Adrenal gland (tissue), 12 donors: ENCODE measurements around the gene SPATA2L. TPM values are rescaled to one million over a fixed set of nuclear protein-coding genes. Genes with fewer than 3 reads are reported as not detected.

Source experiments
- DNase-seq, 7 donors: peaks; one replicate each; pipeline ENCODE4 v3.0.0-alpha.2; 2019 to 2020
- H3K27ac ChIP-seq, 5 donors: fragments of 200-600 bp; sonication (generic) in 4 of 5; 1 replicate in 3 of 5; 2 replicates in 2 of 5; pipeline versions ENCODE4 v1.5.1 to v1.8.0; 2016 to 2020; ENCODE audit warnings: mild to moderate bottlenecking in 1 of 5
- H3K27me3 ChIP-seq: fragments of 200-600 bp; 2 replicates; pipeline ENCODE4 v1.8.0; 2021
- H3K36me3 ChIP-seq, 2 donors: fragments of 200-600 bp; replicated peaks in 1 of 2; 1 replicate in 1 of 2; 2 replicates in 1 of 2; pipeline versions ENCODE4 v1.5.1 to v1.8.0; 2018 to 2022
- H3K4me1 ChIP-seq, 2 donors: fragments of 200-600 bp; replicated peaks in 1 of 2; 1 replicate in 1 of 2; 2 replicates in 1 of 2; pipeline versions ENCODE4 v1.5.1 to v1.8.0; 2018 to 2021
- H3K4me3 ChIP-seq, 4 donors: fragments of 200-600 bp; sonication (generic) in 3 of 4; one replicate each; pipeline ENCODE4 v1.5.1; 2016 to 2018
- H3K9me3 ChIP-seq, 3 donors: fragments of 200-600 bp; sonication (generic) in 1 of 3; replicated peaks in 1 of 3; 1 replicate in 2 of 3; 2 replicates in 1 of 3; pipeline versions ENCODE4 v1.5.1 to v1.8.0; 2016 to 2021
- POLR2A ChIP-seq, 2 donors: fragments of 450-650 bp; IDR thresholded peaks; one replicate each; pipeline ENCODE4 v1.6.1; 2017; ENCODE audit warnings: antibody characterized with exemption in 2 of 2, mild to moderate bottlenecking in 2 of 2, moderate library complexity in 1 of 2
- WGBS, 4 donors: extraction: QIAGEN DNeasy Blood & Tissue Kit in 2 of 4; methylation state at CpG; one replicate each; pipeline versions ENCODE4 v1.1.5 to v1.1.7; 2013 to 2017; 5-methylcytosine and 5-hydroxymethylcytosine counted together
- intact Hi-C, 2 donors: fragments of 100-400 bp; cut with DNase I; formaldehyde crosslinking; loops; one replicate each; pipeline versions ENCODE4 v1.14.1 to v1.15.0; 2022 to 2023
- polyA plus RNA-seq, 3 donors: library from polyadenylated mRNA; stranded (reverse); fragments of 200-250 nt in 2 of 3; fragments of 350-450 nt in 1 of 3; fragmentation: Illumina TruSeq in 1 of 3; extraction: RNeasy Lipid Tissue Mini Kit (QIAGEN cat#74804) in 1 of 3; gene quantifications; one replicate each; pipeline ENCODE4 v1.2.3, GENCODE V29; 2013 to 2014
- total RNA-seq, 9 donors: library from RNA; depleted of rRNA in 4 of 9; stranded (reverse); fragments of >200 nt in 4 of 9; fragments of 120-200 nt in 1 of 9; fragmentation: NEBNext Ultra II Directional in 1 of 9; extraction: Animal tissue kit (Norgen Biotek cat#: 25700) in 1 of 9; gene quantifications; one replicate each; pipeline versions ENCODE4 v1.1.0 to v1.2.4, GENCODE V29; 2013 to 2023
- TF ChIP-seq, protein P1 (sequence below), 6 experiments: fragments of 450-650 bp in 4 of 6; fragments of 200-600 bp in 2 of 6; sonication (generic) in 1 of 6; IDR thresholded peaks; 1 replicate in 5 of 6; 2 replicates in 1 of 6; pipeline versions ENCODE4 v1.5.1 to v1.8.0; 2016 to 2021; ENCODE audit warnings: antibody characterized with exemption in 6 of 6, mild to moderate bottlenecking in 2 of 6, moderate library complexity in 1 of 6
- donor health status: healthy with polysubstance abuse.
- donor health status: Bipolar disorder and iron deficiency.
- donor health status: DM: yes; HTN: yes; CAD: no.
- donor health status: DM: no; HTN: no; CAD: no.
- donor health status: DM: no; HTN: no; CAD: no.
- donor health status: DM: yes; HTN: yes; CAD: no.

SPATA2L gene
- total and polyA plus RNA-seq, 12 donors, result 0.20 to 29.4 (median 11.2) TPM

DNA sequence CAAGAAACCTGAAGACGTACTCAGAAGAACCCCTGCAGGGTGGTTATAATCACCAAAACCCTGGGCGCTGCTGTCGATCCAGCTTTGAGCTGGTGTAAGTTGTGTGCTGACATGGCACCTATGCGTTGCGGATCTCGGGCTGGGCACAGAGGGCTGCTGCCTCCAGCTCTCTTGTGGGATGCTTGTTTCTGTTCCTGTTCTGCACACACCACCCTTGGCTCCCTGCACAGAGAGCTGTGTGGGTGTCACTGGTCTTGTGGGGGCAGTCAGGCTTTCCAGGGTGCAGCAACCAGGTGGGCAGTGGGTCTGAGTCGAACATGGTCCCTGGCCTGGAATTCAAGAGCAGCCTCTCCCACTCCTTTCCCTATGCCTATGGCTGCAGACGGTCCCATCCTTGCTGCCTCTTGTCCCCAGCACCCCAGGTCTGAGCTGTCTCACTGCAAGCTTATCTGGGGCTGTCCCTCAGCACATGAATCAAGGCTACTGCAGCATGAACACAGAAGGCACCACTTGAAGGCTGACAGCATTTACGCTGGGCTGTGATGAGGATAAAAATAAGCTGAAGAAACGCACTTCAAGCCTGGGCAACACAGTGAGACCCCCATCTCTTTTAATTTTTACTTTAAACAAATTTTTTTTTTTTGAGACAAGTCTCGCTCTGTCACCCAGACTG, 40.0 kb upstream of the SPATA2L start:
- Histone ChIP-seq H3K36me3 (peaks cover 0 to 39% of the 10 kb centered on the region in 2 donors), H3K27ac (no peak overlapping the region), H3K27me3 (no peaks in the 10 kb centered on the region), H3K4me1 (no peaks in the 10 kb centered on the region), H3K9me3 (no peaks in the 10 kb centered on the region), H3K4me3 (no peak overlapping the region)
- WGBS, 4 donors, result 78 to 85% (median 80%) methylated on average over 9 to 11 of the region's 11 CpGs
- peak in 1 of 7 donors; percentile 26 for DNase-seq
- TF ChIP-seq, protein P1, sequence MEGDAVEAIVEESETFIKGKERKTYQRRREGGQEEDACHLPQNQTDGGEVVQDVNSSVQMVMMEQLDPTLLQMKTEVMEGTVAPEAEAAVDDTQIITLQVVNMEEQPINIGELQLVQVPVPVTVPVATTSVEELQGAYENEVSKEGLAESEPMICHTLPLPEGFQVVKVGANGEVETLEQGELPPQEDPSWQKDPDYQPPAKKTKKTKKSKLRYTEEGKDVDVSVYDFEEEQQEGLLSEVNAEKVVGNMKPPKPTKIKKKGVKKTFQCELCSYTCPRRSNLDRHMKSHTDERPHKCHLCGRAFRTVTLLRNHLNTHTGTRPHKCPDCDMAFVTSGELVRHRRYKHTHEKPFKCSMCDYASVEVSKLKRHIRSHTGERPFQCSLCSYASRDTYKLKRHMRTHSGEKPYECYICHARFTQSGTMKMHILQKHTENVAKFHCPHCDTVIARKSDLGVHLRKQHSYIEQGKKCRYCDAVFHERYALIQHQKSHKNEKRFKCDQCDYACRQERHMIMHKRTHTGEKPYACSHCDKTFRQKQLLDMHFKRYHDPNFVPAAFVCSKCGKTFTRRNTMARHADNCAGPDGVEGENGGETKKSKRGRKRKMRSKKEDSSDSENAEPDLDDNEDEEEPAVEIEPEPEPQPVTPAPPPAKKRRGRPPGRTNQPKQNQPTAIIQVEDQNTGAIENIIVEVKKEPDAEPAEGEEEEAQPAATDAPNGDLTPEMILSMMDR (IDR thresholded peaks at IDR 0.05), result no peak
- TF ChIP-seq POLR2A (IDR thresholded peaks at IDR 0.05), result no peak
- intact Hi-C loops, result loop anchor here in 1 of 2 donors (10.0 kb wide), 1 partner anchor 123 kb away; no protein-coding TSS in a partner anchor

- WGBS, 4 donors, result 83 to 93% (median 87%) methylated on average over 4 to 9 of the region's 9 CpGs
- Histone ChIP-seq H3K27me3 (no peaks in the 10 kb centered on the region), H3K27ac (no peak overlapping the region), H3K36me3 (peaks cover 0 to 60% of the 10 kb centered on the region in 2 donors), H3K4me1 (no peaks in the 10 kb centered on the region), H3K4me3 (no peak overlapping the region), H3K9me3 (no peaks in the 10 kb centered on the region)
- DNase-seq, result no peak
- intact Hi-C loops, result no loop called here
- TF ChIP-seq, protein P1 (IDR thresholded peaks at IDR 0.05), result no peak
- TF ChIP-seq POLR2A (IDR thresholded peaks at IDR 0.05), result no peak
Observed at GRCh38 chr16:89739383-89739782, 37.9 kb upstream of the SPATA2L start.

DNA sequence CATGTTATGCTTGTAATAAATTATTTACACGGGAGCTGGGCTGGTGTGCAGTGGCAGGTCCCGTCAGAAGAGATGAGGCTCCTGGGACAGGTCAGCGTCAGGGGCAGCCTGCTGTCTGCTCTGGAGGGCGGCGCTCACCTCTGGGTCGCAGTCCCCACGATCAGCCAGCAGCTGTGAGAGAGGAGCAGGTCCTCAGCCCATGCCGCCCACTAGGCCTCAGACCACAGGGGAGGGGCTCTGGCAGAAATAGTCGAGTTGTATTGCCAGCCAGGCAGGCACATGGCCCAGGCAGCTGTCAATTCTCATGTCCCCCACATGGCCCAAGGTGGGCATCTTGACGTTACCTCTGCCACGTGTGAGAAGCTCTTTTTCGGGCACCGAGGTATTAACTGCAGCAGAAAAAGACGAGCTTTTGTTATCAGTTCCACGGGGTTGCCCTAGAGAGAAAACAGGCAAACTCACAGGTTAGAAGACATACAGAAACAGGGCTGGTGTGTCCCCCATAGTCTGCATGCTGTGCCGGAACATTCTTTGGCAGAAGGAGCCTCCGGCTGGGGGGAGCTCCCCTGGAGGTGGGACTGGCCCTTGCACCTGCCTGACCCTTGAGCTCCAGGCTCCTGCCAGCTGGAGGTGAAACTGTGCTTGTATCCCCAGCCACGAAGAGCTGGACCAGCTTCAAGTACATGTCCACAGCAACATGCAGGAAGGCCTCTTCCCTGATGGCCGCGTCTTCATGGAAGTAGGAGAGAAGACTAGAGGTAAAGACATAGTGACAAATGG, 37.2 kb upstream of the SPATA2L start:
- Histone ChIP-seq H3K4me1 (no peaks in the 10 kb centered on the region), H3K27ac (no peak overlapping the region), H3K4me3 (no peak overlapping the region), H3K36me3 (peaks cover 0 to 67% of the 10 kb centered on the region in 2 donors), H3K27me3 (no peaks in the 10 kb centered on the region), H3K9me3 (no peaks in the 10 kb centered on the region)
- WGBS, 4 donors, result 84 to 89% (median 86%) methylated on average over 17 to 20 of the region's 20 CpGs
- TF ChIP-seq, protein P1 (IDR thresholded peaks at IDR 0.05), result no peak
- TF ChIP-seq POLR2A (IDR thresholded peaks at IDR 0.05), result no peak
- DNase-seq, result no peak
- intact Hi-C loops, result no loop called here

DNA sequence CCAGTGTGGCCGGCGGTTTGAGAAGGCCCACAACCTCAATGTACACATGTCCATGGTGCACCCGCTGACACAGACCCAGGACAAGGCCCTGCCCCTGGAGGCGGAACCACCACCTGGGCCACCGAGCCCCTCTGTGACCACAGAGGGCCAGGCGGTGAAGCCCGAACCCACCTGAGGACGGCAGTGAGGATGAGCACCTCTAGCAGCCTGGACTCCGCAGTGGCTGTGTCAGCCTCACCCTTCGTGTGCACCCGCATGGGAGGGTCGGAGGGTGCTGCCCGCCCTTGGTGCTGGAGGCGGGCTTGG, 36.5 kb upstream of the SPATA2L start:
- H3K9me3 ChIP-seq, result no peaks in the 10 kb centered on the region
- intact Hi-C loops, result no loop called here
- H3K4me3 ChIP-seq, result no peak overlapping the region
- no peak overlapping the region for H3K27ac ChIP-seq
- 73 to 93% (median 91%) methylated on average over 3 to 14 of the region's 14 CpGs; no CpG with 5 or more reads in 1 of the 4 donors for WGBS, 4 donors
- no peak for TF ChIP-seq POLR2A (IDR thresholded peaks at IDR 0.05)
- TF ChIP-seq, protein P1 (IDR thresholded peaks at IDR 0.05), result no peak
- no peaks in the 10 kb centered on the region for H3K4me1 ChIP-seq
- no peak for DNase-seq
- peaks cover 0 to 74% of the 10 kb centered on the region in 2 donors for H3K36me3 ChIP-seq
- H3K27me3 ChIP-seq, result no peaks in the 10 kb centered on the region
